Stimulated activated CD4-positive, alpha-beta T cell treated with anti-CD3 and anti-CD28 coated beads, Interleukin-1b, Interleukin-23, amount 100 ng/mL, for 1 hour (primary cell): ENCODE measurements around the gene SORCS2.

ENCODE experiments used
- DNase-seq, 2 donors: peaks; one replicate each; pipeline ENCODE4 v3.0.0-alpha.2; 2020; ENCODE audit warnings: low read depth in 2 of 2

SORCS2 gene

DNA sequence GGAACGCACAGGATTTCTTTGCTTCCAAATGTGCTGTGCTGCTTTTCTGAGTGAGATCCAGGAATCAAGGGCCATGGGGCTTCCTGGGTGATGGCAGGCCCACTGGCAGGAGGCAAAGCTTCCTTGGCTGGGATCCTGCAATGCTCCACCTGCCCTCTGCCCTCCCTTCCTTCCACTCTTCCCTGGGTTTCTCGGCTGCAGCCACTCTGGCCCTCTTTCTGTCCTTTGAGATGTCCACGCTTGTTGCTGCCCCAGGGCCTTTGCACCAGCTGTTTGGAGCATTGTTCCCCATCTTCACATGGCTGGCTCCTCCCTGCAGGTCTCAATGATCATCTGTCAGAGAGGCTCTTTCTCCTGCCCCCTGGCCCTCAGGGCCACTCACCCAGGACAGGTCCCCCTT lies 163.5 kb downstream of the SORCS2 start:
- DNase-seq: no peak

DNA sequence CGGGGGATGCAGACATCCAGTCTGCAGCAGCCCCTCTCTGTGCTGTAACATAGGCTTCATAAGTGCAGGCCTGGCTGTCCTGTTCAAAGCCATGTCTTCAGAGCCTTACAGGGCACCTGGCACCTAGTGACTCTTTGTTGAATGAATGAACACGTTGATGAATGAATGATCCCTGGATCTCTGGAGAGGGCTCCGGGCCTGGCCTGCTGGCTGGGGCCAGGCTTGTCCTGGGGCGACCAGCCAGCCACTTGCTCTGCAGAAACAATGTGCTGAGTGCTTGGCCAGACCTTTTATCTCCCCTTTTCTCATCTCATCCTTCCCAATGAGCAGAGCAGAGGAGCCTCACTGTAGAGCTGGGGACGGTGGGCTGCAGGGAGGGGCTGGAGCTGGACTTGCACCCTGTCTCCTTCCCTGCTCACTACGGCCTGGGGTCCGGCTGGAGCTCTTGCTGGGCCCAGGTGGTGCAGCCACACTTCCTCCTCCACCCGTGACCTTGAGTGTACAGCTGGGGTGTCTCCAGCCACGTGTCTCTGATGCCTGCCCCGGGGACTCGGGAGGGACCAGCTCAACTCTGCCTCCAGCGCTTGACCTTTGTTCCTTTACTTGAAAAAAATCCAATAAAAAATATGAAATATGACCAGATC lies 164.5 kb downstream of the SORCS2 start:
- no peak for DNase-seq

DNA sequence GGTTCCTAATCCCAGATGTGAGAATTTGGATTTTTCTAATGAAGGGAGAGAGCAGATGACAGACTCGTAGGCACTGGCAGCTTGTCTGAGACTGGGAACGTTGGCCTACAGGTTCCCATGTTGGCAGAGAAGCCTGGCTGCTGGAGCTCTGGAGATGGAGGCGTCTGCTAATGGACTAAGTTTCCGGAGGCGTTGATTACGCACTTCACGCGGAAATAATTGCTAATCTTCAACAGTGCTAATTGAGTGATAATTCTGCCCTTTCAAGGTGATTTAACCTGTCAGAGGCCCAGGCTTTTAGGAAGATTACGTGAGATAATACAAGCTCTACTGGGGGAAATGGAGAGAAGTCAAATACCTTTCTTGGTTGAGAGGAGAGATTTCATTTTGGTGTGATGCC lies 165.0 kb downstream of the SORCS2 start:
- DNase-seq: no peak

DNA sequence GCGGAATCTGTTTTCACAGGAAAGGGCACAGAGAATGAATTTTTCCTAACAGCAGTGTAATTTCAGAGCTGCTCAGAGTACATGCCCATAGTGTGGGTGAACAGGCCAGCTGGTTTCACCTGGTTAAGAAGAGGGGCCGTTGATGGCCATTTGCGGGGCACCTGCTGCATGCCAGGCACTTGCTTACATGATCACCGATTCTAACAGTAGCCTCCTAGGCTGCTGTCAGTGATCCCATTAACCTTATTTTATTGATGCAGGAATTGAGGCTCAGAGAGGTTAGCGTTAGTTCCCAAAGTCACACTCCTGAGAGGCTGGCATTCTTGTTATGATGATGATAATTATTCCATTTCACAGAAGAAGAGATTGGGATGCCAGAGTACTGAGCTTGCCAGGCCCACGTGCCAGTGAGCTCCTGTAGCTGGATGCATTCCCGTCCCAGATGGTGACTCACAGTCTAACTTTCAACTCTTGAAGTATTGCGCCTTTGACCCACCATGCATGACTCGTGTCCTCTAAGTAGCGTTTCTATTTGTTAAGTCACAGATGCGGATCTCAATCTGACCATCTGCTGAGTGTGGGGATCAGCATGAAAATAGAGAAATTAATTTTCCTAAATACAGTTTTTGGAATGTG lies 165.9 kb downstream of the SORCS2 start:
- DNase-seq: no peak

DNA sequence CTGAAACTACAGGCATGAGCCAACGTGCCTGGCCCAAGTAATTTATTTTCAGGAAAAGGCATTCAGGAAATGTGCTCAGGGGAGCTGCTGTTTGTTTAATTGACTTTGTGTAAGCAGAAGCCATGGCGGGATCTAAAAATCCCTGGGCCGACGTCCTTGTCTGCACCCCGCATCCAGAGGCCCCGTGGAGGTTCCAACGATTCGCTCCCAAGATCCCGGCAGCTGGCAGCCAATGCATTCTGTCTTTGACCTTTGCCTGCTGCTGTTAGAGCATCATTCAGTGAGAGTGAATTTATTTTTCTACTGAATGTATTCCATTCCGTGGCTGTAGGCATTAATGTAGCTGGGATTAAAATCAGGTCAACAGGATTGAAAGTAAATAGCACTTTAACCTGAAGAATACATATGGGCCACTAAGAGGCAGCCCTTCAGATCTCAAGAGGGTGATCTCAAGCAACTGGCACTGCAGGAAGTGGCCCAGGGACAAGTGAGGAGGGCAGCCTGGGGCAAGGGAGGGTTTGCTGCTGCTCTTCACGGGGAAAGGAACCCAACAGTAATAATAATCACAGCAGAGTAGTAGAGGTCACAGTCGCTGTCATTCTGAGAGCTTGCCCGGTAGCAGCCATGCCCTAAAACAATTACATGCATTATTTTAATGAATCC lies 167.2 kb downstream of the SORCS2 start:
- no peak for DNase-seq

DNA sequence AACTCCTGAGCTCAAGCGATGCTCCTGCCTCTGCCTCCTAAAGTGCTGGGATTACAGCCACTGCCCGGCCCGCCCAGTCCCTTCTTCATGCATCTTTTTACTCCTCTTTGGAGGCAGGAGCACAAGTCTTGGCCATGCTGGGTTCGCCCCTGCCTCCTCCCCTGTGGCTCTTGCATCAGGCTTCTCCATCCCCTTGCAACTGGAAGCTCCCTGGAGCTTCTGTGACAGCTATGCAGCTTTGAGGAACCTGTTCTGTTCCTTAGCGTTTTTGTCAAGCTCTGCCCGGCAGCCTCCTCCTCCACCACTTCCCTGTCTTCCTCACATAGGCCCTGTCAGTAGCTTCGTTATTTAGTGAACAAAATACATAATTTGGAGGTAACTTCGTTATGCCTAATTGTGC lies 168.5 kb downstream of the SORCS2 start:
- DNase-seq: no peak

DNA sequence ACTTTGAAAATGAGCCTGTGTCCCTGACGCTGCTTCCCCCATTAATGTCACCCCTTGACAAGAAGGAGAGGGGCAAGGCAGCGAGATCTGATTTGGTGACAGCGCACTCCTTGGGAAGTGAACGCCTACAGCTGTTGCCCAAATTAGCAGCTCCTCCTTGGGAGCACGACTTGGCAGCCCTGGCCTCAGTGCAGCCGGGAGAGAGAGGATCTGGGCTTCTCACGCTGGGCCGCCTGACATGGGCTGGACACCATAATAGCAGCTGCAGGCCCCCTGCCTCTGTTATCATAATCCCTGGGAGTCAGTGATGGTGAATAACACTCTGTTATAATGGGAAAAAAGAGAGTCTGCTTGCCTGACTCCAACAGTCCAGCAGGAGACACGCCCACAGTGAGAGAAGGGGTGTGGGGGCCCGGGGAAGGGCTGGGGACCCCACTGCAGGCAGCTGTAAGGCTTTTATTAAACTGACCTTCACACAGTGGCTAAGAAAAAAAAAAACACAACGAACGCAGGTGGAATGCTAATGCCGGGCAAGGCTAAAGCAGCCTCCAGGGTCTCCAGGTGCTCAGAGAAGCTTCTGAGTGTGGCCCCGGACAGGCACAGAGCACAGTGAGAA lies 169.1 kb downstream of the SORCS2 start:
- DNase-seq: no peak

DNA sequence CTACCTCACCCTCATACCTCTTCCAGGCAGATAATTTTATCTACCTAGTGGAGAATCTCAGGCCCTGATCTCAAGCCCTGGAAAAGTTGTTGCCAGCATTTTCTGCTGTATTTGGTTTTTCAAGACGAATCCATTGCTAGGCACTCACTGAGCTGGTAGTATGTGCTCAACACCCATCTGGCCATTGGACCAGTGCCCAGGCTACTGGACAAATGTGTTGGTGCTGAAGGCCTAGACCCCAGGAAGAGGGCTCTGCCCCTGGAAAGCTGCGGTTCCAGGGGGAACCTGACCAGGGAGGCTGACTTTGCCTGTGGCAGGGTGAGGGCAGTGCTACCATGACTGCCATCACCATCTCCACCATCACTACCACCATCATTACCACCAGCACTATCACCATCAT lies 170.0 kb downstream of the SORCS2 start:
- DNase-seq: no peak

DNA sequence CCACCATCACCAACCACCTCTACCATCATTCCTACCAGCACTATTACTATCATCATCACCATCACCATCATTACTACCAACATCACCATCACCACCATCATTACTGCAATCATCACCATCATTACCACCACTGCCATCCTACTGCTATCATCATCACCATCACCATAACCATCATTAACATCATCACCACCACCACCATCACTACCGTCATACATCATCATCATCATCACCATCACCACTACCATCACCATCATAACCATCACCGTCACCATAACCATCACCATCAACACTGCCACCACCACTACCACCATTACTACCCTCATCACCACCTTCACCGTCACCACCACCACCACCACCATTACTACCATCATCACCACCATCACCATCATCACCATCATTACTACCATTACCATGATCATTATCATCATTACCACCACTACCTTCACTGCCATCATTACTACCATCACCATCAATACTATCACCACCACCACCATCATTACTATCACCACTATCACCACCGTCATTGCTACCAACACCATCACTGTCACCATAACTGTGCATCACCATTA lies 170.6 kb downstream of the SORCS2 start:
- no peak for DNase-seq

DNA sequence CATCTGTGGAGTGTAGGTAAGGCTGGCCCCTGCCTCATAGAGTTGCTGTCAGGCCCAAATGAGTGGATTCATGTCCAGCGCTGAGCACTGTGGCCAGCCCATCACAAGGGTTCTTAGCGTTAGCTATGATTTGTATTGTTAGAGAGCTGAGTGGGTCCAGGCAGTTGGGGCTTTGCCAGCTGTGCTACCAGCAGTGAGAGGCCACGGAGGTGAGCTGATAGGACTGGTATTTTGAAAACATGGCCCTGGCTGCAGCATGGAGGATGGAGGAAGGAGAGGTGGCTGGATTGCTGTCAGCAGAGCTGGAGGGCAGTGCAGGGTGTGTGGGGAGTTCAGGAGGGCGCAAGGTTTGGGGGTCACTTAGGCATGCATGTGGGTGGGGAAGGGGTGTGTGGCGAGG lies 172.6 kb downstream of the SORCS2 start:
- DNase-seq: no peak

DNA sequence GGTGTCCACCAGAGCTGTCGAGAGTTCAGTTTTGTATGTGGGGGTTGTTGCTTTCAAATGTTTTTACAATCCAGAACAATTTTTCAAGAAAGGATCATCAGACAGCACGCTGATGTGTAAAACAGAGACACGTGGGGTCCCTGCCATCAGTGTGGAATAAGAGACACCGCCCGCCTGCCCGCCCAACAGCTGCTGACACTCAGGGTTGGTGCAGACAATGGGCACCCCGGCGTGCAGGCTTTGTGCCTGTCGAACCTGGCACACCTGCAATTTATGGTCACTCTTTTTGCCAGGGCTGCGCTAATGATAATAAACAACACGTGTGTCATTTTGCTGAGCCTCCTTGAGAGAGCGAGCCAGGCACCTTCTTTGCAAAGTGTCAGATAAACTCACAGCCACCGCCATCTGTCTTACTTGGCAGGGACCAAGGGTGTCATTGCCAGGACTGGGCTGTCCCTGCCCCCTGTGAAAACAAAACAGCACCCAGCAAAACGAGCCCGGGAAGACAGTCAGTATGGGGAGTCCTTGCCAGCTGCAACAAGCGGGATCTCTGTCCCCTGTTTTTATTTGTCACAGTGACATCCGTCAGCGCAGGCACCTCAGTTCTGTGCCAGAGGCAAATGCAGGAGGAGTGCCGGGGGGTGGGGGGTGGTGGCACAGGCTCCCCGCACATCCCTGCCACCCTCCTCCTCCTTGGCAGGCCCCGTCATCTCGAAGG lies 173.3 kb downstream of the SORCS2 start:
- DNase-seq: no peak

DNA sequence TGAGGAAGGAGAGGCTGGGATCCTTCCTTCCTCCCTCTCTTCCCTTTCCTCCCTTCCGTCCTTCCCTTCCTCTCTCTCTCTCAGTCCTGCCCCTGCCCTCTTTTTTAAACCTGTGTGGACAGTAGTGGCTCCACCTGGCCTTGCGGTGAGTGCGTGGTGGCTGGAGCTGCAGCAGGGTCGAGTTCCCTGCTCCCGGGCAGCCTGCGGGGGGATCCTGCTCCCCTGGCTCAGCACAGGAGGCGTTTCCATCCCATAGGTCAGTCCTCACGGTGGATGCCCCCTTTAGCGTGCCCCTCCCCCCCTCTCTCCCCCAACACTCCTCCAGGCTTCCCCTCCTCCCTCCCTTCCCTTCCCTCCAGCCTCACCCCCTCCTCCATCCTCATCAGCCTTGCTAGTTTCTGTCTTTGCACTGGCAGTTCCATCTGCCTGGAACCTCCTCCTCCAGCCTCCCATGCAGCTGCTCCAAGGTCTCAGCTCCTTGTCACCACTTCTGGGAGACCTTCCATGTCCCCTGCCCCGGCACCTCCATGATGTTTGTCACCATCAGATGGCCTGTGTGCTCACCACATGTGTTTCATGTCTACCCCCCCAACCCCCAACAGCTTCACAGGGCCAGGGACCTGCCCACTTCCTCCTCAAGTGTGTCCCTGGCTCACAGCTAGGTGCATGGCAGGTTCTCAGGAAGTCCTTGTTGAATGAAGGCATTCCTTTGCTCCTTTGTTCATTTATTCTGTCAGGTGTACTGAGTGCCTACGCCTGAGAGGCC lies 174.0 kb downstream of the SORCS2 start:
- DNase-seq: no peak

DNA sequence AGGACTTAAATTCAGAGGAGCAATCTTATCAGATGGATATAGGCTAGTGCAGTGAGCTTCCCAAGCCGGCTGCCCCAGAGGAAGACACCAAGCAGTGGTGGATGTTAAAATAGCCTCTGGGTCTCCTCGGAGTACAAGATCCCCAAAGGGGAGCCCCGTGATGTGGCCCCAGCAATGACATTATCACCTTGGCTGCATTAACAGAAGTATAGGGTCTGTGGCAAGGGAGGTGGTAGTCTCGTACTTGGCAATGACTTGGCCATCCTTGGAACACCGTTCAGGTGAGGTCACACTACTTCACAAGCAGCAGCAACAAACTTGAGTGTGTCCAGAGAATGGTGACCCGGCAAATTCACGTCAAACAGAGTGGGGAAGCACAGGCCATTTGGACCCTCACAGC lies 174.6 kb downstream of the SORCS2 start:
- DNase-seq: no peak

DNA sequence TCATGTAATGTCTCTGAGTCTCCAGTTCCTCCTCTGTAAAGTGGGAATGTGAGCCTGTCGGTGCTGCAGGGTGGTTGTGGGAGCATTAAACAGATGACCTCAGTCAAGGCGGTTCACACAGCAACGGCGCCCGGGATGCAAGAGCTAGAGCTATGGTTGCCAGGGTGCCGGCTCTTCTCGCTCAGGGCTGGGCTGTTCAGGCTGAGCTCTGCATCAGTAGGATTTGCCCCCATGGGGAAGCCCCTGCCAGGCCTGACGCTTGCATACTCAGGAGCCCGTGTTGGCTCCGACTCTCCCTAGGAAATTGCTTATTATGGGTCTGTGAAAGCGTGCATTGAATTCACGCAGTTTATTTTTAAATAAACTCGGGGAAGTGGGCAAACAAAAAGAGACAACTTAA lies 175.1 kb downstream of the SORCS2 start:
- DNase-seq: no peak

DNA sequence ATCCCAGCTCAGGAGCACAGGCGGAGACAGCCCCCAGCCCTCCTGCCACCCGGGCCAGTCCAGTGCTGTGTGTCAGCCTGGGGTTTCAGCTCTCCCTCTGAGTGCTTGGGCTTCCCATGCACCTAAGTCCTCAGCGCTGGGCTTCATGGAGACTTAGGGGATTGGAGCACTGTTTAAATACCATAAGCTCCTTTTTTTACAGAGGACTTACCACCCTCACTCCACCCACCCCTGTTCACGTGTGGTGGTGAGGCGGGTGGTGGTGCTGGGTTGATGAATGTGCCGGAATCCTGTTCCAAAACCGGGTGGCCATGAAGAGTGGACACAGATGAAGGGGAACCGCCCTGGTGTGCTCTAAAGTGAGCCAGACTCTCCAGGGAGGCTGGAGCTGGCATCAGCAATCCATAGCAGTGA lies 175.5 kb downstream of the SORCS2 start:
- no peak for DNase-seq

DNA sequence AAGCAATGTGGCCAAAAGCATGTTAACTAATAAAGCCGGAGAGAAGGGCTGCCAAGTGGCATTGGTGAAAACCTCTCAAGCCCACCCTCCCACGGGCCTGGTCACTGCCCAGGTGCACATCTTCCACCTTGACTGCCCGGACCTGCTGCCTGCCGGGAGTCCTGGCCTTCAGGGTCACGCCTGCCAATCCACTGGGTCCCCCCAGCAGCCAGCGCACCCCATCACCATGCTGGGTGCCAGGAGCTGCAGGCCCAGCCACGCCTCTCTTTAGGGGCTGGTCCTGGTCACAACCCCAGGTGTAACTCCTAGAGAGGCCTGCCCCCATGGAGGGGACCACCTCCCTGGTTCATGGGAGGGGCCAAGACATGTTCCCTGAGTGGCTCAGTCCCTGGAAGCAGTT lies 176.0 kb downstream of the SORCS2 start:
- DNase-seq: no peak

DNA sequence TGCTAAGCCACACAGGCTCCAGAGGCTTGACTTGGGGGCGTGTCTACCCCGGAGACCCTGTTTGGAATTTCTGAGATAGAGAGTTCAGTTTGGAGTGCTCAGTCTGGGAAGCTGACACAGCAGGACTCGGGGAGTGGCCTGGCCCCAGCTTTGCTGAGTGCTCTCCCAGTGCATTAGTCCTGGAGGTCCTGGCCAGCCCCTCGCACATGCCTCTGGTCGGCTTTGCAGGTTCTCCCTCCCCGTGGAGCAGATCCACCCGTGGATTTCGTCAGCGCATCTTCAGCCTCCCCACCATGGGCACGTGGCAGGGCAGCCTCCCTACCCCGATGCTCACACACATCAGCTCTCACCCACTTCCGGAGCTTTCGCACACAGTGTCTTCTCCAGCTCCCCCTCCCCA lies 177.2 kb downstream of the SORCS2 start:
- DNase-seq: no peak

DNA sequence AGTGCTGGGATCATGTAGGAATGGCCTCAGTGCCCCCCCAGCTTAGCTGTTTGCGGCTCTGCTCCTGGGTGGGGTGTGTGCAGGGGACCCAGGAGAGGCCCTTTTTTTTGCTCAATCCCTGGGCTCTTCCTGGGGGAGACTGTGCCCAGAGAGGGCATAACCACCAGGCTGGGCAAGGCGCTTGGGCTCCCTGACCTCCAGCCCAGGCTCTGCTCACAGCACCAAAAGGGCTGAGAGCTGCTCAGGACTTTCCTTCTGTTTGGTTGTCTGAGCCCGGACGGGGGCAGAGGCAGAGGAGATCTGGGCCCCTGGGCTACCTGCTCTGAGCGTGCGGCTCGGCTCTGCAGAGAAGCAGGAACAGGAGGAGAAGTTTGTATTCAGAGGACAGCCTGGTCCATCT lies 177.7 kb downstream of the SORCS2 start:
- DNase-seq: no peak

DNA sequence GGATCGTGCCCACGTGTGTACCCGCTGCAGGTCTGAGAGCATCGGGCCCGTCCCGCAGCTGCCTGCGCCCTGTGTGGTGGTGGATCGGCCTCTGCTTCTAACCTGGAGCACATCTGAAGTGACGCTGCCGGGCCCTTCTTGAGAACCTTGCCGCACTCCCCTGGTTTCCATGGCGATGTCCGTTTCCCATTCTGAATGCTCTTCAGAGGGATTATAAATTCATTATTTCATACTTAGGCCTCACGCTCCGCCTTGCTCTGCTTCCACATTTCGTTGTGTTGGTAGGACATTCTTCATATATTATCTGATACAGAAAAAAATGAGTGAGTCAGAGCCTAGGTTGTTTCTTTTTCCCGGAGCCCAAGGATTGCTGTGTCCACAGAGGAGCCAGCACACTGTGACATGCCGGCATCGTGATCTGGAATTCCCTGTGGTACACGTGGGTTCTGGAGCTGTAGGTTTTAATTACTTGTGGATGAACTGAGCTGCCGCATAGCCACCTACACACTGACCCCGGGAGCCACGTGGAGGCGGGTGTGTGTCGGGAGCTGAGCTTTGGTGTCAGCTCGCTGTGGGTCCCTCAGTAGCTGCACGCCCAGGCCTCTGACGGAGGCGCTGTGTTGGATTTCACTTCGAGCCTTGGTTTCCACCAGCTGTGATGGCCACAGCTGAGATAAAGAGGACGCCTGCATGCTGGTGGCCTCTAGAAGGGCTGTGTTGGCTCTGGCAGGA lies 179.0 kb downstream of the SORCS2 start:
- DNase-seq: no peak

DNA sequence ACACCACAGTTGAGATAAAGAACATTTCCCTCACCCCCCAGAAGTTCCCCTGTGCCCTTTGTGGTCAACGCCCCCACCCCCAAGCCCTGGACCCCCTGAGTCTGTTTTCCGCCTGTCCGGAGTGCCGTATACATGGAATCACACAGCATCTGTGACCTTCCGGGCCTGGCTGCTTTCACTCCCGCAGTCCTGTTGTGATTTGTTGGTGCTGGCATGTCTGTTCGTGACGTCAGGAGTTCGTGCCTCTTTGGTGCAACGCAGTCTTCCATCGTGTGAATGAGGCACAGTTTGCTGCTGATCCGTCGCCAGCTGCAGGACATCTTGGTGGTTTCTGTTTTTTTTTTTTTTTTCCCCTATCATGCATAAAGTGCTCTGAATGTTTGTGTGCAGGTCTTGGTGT lies 180.3 kb downstream of the SORCS2 start:
- no peak for DNase-seq

DNA sequence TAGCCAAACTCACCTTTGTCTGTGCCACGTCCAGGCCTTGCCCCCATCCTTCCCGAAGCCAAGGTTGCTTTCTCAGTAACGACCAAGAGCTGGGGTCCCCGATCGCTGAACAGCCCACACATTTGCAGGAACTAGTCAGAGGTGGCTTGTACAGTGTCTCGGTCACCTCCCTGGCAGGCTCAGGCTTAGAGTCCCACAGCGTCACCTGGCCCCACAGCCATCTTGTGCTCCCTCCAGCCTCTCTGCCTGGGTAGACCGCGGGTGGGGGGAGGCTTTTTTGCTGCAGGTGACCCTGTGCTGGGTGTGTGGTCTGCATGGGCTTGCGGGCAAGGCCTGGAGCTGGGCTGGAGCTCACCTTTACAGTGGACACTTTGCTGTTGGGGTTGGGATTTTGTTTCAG lies 182.2 kb downstream of the SORCS2 start:
- no peak for DNase-seq
